Right lobe of liver (tissue), 4 donors: ENCODE results near the gene SLC25A48.

Experiments used
- CTCF ChIP-seq, 4 donors: fragments of 200-600 bp in 3 of 4; fragments of 450-650 bp in 1 of 4; IDR thresholded peaks; one replicate each; pipeline versions ENCODE4 v1.5.1 to v1.8.0; 2016 to 2022; ENCODE audit warnings: antibody characterized with exemption in 4 of 4, mild to moderate bottlenecking in 2 of 4
- POLR2A ChIP-seq: fragments of 450-650 bp; IDR thresholded peaks from one replicate; pipeline ENCODE4 v1.6.1; 2017; ENCODE audit warnings: antibody characterized with exemption, mild to moderate bottlenecking
- donor health status: DM: no; HTN: no; CAD: no.
- donor health status: DM: no; HTN: no; CAD: no.
- donor health status: DM: no; HTN: yes; CAD: no.

- no peak for TF ChIP-seq CTCF (IDR thresholded peaks at IDR 0.05)
- TF ChIP-seq POLR2A = no peak
Observed at GRCh38 chr5:135869276-135869675, 34.8 kb downstream of the SLC25A48 start.
